Stimulated activated CD8-positive, alpha-beta memory T cell treated with anti-CD3 and anti-CD28 coated beads, Interleukin-4, amount 100 ng/mL, for 4 hours (primary cell): ENCODE measurements around the gene ADGRA1.
"Not testable (repeated sequence)": the region's sequence is repeated elsewhere in the genome, so short reads cannot be mapped to it uniquely, and the experiment has no call there.

ENCODE experiments used
- DNase-seq, 2 donors: peaks; one replicate each; pipeline ENCODE4 v3.0.0-alpha.2; 2020; ENCODE audit warnings: low read depth in 2 of 2, low spot score in 1 of 2

The ADGRA1 gene

DNA sequence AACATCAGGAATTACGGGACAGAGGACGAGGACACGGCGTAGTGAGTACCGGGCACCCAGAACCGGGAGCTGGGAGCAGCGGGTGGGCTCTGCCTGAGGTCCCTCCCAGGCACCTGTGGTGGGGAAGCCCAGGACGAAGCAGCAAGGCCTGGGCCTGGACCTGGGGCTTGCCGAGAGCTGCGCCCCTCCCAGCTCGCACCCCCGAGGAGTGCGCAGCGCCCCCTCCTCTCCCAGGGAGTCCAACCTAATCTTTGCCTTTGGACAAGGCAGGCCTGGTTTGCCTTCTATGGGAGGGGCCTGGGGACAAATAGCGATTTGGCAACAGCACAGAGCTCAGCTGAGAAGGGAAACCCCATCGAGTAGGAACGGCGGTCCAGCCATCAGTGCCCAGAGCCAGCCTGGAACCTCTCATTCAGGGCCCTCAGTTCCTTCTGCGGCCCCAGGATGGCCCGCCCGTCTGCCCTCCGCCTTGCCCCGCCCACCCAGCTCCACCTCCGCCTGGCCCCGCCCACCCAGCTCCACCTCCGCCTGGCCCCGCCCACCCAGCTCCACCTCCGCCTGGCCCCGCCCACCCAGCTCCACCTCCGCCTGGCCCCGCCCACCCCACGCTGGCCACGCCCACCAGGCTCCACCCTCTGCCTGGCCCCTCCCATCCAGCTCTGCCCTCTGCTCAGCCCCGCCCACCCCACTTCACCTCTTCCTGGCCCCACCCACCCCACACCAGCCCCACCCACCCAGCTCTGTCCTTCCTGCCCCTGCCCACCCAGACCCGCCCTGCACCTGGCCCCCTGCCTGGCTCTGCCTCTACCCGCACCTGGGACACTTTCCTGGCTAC lies 39.8 kb downstream of the ADGRA1 start:
- DNase-seq, result no peak

DNA sequence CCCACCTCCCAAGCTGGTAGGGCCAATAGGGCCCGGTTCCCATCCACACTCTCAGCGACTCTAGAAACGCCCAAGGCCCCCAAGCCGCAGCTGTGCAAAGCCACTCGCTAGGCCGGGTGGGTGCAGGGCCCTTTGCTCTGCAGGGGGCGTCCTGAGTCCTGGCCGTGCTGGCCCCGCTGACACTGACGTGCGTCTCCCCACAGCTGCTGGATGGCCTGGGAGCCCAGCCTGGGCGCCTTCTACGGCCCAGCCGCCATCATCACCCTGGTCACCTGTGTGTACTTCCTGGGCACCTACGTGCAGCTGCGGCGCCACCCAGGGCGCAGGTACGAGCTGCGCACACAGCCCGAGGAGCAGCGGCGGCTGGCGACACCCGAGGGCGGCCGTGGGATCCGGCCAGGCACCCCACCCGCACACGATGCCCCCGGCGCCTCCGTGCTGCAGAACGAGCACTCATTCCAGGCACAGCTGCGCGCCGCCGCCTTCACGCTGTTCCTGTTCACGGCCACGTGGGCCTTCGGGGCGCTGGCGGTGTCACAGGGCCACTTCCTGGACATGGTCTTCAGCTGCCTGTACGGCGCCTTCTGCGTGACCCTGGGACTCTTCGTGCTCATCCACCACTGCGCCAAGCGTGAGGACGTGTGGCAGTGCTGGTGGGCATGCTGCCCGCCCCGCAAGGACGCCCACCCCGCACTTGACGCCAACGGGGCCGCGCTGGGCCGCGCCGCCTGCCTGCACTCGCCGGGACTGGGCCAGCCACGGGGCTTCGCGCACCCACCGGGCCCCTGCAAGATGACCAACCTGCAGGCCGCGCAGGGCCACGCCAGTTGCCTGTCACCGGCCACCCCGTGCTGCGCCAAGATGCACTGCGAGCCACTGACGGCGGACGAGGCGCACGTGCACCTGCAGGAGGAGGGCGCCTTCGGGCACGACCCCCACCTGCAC lies 40.7 kb downstream of the ADGRA1 start:
- no peak for DNase-seq

DNA sequence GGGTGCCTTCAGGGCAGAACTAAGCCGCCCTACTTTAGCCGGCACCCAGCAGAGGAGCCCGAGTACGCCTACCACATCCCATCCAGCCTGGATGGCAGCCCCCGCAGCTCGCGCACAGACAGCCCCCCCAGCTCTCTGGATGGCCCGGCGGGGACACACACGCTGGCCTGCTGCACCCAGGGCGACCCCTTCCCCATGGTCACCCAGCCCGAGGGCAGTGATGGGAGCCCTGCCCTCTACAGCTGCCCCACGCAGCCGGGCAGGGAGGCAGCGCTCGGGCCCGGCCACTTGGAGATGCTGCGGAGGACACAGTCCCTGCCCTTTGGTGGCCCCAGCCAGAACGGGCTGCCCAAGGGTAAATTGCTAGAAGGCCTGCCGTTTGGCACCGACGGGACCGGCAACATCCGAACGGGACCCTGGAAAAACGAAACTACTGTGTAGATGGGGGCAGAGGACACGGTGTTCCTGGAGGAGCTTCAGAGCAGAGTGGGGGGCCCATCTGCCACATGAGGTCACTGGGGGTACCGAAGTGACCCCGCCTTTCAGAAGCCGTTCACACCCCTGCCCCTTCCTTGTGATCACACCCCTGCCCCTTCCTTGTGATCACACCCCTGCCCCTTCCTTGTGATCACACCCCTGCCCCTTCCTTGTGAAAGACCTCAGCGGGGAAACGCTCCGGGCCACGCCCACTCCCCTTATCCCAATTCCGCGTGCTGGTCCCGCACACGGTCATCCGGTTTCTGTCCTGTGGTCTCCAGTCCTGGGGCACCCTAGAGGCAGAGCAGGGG lies 41.5 kb downstream of the ADGRA1 start:
- DNase-seq, result no peak

DNA sequence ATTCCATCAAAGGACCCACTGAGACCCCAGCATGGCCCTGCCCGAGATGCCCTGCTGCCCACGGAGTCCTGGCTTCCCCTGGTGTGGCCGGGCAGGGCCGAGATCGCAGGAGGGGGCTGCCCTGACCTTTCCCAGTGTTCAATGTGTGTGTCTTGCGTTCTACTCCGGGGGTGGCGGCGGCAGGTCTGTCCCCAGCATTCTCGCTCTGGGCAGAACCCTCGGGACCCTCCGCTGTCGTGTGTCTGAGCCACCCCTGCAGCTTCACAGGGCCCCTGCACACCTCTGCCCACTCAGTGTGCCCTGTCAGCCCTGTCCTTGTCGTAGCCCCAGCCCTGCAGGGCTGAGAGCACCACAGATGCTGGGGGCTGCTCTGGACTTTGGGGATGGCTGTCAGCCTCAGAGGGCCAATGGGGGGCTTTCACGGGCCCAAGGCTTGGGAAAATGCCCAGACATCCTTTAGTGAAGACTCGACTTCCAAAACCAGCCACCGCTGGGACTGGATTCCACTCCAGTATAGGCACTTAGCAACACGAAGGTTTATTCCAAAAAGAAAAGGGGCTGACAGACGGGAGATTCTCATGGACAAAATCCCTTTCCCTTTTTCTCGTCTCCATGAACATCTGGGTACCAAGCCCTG lies 42.3 kb downstream of the ADGRA1 start:
- no peak for DNase-seq

DNA sequence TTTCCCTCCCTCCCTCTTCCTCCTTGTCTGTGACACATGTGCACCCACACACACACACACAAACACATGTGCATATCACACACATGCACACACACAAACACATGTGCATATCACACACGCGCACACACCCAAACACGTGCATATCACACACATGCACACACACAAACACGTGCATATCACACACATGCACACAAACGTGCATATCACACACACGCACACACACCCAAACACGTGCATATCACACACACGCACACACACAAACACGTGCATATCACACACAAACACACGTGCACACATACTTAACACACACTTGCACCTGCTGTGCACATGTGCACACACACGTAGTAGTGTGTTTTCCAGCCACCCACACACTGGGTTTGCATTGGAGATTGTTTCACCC lies 42.9 kb downstream of the ADGRA1 start:
- DNase-seq, result no peak

DNA sequence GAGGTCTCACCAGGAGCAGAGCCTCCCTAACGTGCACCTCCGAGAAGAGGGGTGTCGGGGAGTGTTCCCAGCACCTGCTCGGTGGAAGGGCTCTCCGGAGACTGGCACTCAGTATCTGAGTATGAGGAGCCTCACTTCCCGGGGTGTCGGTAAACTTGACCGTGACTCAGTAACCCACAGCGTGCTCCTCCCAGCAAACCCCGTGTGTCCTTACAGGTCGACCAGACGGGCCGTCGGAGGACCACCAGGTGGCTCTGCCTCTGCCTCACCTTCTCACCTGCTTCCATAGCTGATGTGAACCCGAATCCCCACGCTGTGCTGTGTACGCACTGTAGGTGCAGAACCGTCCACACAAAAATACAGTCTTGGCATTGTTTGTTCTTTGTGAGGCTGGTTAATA lies 43.3 kb downstream of the ADGRA1 start:
- DNase-seq, result no peak

DNA sequence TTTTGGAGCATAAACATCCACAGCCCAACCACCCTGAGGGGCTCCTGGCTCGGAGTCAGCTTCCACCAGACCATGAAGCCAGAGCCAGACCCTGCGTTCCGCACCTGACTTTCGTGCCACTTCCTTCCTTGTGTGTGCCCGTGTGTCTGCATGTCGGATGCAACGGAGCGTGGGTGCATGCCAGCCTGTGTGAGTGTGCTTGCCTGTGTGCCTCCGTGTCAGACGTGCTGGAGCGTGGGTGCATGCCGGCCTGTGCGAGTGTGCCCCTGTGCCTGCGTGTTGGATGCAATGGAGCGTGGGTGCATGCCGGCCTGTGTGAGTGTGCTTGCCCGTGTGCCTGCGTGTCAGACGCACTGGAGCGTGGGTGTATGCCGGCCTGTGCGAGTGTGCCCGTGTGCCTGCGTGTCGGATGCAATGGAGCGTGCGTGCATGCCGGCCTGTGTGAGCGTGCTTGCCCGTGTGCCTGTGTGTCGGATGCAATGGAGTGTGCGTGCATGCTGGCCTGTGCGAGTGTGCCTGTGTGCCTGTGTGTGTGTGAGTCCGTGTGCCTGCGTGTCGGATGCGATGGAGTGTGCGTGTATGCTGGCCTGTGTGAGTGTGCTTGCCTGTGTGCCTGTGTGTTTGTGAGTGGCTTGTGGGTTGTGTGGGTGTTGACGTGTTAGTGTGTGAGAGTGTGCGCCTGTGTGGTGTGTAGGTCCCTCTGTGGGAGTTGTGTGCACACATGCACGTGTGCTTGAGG lies 44.2 kb downstream of the ADGRA1 start:
- no peak for DNase-seq

DNA sequence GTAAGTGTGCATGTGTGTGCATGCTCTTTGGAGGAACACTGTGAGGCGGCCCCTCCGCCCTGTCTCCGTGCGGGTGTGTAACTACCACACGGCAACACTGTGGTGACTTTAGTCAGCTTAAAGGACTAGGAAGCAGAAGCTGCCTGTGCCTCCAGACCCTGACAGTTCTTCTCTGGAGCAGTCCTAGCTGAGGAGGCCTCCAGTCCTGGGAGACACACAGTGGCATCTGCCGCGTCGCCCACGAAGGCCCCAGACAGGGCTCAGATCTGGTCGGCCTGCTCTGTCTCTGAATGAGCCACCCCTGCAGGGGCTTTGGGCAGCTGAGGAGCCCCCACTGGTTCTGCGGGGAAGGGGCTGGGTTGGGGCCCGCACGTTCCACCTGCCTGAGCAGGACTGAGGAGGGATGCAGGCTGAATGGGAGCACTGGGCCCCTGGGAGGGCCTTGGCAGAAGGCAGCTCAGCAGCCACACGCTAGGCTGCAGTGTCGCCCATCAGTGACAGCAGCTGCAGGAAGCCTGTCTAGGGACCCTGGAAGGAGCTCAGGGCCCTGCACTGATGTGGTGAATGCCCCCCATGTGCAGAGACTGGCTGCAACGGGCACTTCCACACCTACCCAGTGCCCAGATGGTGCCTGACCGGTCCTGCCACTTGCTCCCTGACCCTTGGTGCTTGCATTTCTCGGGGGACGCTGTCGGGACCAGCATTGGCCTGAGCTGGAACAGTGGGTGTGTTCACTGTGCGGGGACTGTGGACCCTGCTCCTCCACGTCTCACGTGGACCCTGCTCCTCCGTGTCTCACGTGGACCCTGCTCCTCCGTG lies 45.0 kb downstream of the ADGRA1 start:
- DNase-seq, result no peak

DNA sequence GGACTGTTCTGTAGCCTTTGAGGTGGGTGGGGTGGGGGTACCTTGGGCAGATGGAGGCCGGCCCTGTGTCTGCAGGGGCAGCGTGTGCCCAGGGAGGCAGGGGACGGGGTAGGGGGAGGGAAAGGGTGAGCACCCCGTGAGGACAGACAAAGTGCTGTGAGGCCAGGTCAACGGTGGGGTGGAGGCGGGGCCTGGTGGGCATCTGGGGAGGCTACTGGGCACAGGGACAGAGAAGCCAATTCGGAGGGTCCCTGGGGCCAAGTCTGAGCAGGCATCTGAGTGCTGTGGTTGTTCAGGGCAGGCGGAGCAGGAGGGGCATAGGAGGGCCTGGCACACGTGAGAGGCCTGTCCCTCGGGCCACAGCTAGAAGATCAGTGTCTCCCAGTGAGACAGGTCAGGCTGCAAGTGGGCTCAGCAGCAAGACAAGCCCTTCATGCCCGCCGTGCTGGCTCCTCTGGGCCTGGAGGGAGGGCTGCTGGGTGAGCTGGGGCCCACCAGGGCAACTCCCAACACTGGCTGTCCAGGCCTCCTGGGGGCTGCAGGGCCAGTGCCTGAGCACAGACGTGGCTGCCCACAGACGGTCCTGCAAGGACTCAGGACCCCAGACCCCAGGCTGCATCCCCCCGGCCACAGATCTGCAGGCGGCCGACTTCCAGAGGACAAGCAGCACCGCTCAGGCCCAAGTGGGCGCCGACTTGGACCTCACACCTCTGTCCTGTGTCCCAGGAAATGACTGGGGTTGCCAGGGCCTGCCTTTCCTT lies 45.9 kb downstream of the ADGRA1 start:
- no peak for DNase-seq

DNA sequence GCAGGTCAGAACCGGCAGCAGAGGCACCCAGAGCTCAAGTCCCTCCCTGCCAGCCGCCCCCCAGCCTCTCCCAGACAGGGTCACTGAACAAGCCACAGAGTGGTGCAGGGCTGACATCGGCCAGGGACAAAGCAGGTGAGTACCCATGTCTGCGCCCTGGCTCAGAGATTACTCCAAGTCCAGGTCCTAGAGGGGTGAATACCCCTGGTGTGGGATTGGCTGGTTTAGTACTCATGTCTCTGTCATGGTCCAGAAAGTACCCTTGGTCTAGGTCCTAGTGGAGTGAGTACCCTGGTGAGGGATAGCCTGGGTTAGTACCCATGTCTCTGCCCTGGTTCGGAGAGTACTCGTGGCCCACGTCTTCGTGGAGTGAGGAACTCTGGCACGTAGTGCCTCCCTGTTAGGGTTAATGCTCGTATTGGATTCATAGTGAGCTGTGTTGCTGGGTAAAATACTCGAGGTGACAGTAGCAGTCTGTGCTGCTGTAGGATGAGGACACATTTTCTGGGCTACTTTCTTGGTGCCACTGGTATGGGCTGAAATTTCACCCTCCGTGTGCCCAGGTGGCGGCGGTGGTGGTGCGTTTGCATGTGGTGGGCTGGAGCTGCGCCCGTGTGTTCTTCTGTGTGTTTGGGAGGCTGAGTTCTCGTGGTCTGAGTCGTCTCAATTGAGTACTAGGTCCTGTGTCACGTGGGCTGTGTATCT lies 46.8 kb downstream of the ADGRA1 start:
- no peak for DNase-seq

DNA sequence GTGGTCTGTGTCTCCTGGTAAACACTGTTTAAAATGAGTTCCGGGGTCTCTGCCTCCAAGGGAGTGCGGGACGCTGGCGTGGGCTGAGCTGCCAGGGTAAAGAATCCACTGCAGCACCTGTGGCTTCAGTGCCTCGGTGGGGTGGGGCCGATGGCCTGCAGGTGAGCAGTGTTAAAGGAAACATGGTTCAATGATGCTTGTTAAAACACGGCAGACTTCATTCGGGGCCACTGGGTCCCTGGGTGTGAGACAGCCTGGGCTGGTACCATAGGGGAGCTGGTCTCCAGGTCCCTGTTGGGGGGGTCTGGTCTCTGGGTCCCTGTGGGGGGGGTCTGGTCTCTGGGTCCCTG lies 47.4 kb downstream of the ADGRA1 start:
- no peak for DNase-seq

DNA sequence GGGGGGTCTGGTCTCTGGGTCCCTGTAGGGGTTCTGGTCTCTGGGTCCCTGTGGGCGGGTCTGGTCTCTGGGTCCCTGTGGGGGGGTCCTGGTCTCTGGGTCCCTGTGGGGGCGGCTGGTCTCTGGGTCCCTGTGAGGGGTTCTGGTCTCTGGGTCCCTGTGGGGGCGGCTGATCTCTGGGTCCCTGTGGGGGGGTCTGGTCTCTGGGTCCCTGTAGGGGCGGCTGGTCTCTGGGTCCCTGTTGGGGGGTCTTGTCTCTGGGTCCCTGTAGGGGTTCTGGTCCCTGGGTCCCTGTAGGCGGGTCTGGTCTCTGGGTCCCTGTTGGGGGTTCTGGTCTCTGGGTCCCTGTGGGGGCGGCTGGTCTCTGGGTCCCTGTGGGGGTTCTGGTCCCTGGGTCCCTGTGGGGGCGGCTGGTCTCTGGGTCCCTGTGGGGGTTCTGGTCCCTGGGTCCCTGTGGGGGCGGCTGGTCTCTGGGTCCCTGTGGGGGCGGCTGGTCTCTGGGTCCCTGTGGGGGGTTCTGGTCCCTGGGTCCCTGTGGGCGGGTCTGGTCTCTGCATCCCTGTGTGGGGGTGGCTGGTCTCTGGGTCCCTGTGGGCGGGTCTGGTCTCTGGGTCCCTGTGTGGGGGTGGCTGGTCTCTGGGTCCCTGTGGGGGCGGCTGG lies 49.9 kb downstream of the ADGRA1 start:
- DNase-seq, result not testable (repeated sequence)

DNA sequence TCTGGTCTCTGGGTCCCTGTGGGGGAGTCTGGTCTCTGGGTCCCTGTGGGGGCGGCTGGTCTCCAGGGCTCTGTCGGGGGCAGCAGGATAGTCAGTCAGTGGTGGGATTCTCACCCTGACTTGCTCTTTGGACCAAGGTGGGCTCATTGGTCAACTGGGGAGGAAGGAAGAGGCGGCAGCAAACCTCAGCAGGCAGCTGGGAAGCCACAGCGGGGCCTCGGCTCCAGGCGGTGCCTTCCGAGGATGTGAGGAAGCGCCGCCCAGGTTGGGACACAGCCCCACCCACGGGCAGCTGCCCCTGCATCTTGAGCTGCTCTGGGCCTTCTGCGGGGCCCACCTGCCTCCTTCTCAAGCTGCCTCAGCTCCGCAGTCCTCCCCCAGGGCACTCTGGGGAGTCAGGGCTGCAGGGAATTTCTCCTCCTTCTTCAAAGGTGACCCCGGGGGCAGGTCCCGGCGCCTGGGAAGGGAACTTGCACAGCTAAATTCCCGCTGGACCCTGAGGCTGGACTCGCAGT lies 51.9 kb downstream of the ADGRA1 start:
- DNase-seq, result no peak

DNA sequence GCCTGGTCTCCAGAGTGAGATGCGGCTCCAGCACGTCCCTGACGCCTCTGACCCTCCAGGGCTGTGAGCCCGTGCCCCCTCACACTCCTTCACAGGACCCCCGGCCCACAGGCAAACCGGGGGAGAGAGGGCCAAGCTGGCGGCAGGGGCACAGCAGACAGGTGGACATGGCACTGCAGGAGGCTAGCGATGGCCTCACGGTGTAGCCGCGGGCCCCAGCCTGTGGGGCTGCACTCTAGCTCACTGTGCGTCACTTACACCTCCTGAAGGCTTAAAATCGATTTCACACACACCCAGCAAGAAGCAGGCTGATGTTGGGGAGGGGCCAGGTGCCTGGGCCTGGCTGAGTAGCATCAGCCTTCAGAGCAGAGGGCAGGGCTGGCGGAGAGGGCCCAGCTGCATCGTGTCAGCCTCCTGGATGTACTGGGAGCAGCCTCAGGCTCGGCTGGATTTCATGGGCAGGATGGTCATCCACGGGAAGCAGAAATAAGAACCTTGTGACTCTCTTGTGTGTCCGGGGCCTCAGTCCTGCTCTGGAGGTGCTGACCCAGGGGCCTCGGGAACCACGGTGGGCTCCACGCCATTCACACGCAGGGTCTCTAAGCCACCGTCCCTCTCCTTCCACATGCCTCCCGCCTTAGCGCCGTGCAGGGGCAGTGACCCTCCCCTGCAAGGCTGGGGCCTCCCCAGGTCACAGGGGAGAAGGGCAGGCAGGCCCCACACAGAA lies 52.9 kb downstream of the ADGRA1 start:
- no peak for DNase-seq

DNA sequence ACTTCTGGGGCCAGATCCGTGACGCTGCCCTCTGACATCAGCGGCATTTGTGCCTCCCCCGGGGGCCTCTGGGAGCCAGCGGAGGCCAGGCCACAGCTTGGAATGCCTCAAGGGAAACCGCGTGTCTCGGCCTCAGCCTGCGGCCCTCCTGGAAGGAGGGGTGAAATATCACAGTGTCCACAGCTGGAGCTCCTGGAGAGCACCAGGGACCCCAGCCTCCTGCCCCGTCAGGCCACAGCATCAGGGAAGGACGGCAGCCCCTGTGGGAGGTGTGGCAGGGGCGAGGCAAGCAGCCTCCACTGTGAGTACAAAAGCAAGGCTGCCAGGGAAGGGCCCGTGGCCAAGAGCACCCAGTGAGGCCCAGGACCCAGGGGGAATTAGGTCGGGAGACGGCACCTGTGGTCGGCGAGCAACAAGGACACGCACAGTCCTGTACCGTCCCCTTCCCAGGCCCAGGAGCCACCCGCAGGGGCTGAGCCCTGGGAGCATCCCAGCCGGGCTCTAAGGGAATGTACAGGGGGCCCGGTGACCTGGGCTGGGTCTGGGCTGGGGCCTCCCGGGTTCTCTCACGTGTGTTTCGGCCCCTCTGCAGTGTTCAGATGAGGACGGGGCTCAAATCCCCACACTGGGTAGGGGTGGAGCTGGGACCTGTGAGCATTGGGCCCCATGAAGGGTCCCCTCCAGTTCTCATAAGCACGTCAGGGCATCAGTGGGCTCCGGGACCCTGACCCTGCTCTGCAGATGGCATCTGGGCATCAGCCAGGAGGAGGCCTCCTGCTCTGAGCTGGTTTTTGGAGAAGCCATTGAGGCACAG lies 53.6 kb downstream of the ADGRA1 start:
- DNase-seq, result no peak

DNA sequence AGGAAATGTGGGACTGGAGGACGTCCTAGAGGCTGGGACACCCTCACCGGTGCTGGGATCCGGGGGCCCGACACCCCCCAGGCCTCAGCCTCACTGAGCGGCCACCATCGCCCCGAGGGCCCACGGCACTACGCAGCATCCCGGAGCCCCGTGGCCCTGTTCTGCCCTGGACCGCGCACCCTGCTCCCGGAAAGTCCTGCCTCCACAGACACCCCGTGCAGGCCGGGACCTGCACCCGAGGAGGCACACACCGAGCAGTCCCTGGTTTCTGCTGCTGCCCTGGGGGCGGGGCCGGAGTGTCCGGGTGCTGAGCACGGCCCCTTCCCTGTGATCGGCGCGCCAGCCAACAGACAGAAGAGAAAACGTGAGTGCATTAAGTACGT lies 54.2 kb downstream of the ADGRA1 start:
- no peak for DNase-seq
